Glomerular visceral epithelial cell (primary cell): ENCODE data around the gene C4orf50.

ENCODE experiments used
- DNase-seq: peaks from one replicate; pipeline ENCODE4 v3.0.0-alpha.2; 2016; ENCODE audit errors: extremely low spot score

C4orf50 gene

DNA sequence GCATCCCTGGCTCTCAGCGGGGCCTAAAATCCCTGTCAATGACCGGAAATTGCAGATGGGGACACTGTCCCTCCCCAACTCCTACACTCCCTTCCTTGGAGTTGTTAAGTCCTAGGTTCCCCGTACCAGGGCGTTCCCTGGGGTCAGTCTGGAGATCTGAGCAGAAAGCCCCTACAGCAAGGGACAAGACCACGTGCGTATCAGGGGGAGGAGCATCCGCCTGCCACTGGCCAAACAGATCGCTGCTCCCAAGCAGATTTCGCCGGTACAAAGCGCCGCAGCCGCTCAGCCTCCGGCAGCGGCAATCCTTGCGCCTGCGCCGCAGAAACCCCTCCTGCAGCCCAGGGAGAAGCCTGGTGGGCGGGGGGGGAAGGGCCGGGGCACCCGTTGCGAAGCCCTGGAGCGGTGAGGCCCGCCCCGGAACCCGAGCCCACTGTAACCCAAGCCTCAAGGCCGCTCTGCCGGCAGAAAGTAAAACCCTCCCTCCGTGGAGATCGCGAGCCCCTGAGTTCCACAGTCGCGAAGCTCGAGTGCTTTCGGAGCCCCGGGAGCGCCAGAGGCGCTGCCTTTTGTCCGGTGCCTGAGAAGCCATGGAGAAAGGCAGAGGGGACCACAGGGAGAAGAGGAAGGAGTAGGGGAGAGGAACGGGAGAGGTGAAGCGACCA is 128.0 kb downstream of the C4orf50 start:
- DNase-seq: no peak

DNA sequence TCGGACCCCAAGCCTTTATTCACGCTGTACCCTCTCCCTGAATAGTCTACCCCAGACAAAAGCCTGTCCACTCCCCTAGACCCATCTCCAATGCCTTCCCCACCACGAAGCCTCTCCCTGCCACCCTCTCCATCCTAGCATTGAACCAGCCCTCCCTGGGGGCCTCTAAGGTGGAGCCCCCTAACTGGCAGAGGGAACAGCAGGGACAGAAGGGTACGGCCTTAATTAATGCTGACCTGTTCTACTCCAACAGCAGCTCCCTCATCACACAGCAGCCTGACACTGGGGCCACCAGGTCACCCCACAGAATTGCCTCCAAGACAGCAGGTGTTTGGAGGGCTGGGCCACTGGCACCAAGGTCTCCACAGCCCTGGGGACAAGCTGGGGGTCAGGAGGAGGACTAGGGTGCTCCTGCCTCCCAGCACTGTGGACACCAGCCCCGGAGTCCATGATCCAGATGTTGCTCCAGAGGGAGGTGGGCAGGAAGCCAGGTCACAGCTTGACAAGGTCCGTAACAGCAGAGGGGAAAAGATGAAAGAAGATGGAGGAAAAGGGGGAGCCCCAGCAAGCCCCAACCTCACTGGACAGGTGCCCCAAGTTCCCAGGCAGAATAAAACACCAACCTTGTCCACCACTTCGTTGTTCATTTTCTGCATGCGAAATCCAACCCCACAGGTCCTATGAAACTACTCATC is 129.1 kb downstream of the C4orf50 start:
- no peak for DNase-seq

DNA sequence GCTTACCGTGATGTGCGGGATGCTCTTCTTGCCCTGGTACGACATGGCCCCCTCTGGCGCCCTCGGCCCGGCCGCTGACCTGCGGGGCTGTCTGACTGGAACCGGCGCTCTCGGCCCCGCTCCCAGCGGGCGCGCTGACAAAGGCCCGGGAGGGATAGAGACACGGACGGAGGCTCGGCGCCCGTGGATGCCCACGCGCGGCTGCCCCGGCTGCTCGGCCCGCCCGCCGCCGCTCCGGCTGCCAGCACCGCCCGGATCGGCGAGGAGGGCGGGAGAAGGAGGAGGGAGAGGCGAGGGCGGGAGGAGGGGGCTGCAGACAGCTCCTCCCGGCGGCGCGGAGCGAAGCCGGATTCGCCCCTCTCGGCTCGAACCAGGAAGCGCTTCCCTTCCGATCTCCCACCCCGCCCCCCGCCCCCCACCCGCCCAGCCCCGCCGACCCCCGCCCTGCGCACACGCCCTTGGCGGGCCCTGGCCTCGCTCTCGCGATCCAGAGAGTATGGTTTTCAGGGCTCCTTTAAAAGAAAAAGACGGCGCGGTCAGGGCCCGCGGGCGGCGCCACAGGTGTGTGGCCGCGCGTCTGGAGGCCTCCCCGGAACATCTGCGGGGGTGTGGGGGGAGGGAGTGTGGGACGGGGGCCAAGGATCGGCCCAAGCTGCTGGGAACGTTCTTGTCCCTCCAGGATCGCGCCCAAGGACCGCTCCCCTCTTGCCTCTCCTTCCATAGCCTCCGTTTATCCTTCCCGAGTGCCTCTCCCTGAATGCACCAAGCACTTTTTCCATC is 129.8 kb downstream of the C4orf50 start:
- no peak for DNase-seq

DNA sequence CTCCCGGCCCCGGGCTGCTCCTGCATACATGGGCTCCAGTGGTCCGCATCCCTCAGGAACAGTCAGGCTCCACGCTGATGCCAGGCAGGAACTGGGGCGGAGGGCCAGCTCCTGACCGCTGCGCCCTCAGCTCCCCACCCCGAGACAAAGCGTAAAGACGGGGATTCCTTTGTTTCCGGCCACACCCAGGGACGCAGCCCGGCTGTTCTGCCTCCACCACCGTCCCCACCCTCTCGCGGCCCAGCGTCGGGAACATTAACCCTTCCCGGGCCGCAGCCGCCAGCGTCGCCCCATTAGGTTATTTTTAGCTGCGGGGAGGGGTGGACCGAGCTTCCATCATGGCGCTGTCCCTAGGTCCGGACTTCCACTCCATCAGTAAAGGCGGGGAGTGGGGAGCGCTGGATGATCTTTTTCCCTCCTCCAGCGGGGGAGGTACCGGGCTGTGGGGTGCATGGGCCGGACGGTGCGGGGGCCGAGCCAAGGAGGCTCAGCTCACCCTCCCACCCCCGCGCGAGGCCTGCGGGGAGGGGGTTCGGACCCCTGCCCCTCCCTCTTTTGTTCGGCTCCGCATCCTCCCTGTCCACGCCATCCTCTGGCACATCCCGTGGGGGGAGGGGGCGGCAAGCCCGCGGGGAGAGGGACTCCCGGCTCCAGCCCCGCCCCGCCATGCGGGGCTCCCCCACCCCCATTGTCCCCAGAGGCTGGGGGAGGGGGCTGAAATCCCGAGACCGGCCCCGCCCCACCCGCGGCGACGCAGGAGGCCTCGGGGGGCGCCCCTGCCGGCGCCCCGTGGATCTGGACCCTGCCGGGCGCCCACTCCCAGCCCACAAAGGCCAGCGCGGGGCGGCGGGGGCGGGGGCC is 130.6 kb downstream of the C4orf50 start:
- DNase-seq: peak; percentile 5

DNA sequence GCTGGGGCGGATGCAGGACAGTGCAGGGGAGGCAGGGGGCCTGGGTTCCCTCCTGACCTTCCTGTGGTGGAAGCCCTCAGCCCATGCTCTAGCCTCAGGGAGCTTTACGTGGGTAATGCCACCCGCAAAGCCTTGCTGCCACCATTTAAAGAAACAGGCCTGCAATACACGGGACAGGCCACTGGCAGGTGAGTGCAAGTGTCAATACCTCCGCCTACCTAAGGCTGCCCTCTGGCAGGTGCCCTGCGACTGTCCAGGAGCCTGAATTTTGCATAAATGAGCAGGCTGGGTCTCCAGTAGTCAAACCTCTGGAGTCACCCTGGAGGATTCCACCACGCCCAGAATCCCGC is 131.2 kb downstream of the C4orf50 start:
- DNase-seq: no peak

DNA sequence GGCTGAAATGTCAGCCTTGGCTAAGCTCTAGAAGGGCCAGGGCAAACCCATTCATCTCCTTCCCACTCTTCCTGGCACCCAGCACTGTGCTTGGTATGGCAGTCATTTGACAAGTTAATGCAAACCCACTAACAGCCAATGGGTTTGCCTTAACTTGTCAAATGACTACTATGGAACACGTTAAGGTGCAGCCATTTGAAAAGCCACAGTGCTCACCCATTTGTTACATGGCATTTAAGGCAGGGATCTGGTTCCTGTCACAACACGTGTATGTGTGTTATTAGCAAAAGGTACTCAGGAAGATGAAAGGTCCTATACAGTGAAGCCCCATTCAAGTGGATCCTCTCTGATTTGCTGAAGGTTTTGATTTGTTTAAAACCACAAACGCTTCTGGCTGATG is 132.5 kb downstream of the C4orf50 start:
- DNase-seq: no peak

DNA sequence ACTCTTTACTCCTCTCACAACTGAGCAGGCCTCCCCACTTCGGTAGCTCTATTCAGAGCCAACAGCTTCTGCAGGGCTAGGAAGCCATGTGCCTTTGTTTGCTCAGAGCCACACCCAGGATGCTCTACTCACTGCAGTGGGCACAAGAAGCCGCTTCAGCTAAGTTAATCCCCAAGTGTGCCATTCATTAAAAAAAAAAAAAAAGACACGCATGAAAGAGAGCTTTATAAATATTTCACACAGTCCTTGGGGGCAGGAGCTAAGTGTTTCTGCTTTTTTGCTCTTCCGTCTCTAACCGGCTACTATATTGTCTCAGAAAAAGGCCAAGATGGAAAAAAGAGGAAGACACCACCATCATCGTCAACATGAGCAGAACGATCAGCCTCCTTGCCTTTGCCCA is 133.4 kb downstream of the C4orf50 start:
- DNase-seq: no peak

DNA sequence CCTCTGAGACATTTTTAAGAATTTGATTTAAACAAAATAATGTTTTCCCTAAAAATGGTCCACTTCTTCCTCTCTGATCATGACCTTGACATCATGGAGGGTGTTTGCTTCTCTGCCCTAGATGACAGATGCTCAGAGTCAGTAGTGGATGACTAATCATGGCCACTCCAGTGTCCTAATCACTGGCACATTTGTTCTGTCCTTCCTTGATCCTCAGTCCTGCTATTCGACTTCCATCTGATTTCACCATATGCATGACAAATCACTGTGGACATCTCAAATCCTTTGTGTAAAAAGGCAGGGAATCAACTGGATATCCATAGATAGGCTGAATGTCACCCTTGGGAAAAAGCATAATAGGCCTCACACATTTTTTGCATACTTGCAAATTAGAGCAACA is 134.3 kb downstream of the C4orf50 start:
- no peak for DNase-seq

DNA sequence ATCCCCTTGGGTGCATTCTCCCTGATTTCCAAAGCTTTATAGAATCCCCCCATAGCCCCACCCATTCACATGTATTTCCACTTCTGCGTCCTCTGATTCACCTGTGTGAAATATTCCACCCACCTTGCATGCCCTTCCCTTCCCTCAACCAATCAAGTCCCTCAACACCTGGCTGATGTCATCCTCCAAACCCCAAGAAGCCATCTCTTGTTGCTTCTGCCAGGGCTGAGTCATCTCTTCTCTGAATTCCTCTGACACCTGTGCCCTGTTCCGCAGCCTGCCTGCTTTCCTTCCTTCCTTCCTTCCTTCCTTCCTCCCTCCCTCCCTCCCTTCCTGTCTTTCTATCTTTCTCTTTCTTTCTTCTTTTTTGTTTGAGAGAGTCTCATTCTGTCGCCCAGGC is 135.3 kb downstream of the C4orf50 start:
- DNase-seq: no peak

DNA sequence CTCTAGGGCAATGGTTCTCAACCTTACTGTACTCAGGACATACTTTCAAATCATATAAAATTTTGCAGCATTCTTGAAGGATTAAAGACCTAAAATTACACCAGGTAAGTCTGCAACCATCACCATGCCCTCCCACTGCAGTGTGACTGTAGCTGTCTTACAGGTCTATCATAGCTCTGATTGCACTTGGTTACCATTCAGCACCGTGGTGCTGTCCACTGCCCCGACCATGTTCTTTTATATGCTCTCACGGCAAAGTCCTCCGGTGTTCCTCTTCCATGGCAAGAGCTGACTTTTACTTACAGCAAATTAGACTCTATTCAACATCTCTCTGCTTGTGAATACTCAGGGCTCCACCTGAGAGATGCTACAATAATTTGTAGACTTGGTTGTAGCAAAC is 136.9 kb downstream of the C4orf50 start:
- no peak for DNase-seq

DNA sequence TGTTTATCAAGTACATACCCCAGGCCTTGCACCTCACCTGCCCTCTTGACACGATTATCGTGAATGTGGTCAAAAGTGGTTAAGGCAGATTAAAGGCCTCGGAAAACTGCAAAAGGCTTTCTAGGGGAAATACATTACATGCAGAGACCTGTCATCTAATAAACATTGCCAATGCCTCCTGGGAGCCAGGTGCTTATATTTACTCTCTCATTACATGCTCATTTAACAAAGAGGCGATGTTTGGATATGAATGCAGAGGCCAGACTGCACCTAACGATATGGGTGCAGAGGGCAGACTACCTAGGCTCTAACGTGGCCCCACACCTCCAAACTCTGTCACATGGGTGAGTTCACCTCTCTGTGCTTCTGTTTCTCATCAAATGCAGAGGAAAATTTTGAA is 139.9 kb downstream of the C4orf50 start:
- no peak for DNase-seq

DNA sequence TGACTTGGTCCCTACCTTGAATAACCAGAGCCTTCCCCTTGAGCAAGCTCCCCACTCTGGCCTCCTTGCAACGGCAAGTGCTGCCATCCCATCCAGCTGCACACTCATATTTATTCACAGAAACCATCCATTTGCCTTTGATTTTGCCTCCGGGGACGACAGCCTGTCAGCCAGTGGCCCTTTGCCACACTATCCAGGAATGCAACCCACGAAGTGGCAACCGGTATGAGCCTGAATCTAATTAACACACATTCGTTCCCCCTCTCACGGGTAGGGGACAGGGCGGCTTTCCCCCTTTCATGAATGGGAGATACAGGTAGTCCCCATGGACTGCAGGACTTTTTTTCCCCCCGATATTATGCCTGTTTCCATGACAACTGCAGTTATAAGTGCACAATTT is 140.8 kb downstream of the C4orf50 start:
- no peak for DNase-seq

DNA sequence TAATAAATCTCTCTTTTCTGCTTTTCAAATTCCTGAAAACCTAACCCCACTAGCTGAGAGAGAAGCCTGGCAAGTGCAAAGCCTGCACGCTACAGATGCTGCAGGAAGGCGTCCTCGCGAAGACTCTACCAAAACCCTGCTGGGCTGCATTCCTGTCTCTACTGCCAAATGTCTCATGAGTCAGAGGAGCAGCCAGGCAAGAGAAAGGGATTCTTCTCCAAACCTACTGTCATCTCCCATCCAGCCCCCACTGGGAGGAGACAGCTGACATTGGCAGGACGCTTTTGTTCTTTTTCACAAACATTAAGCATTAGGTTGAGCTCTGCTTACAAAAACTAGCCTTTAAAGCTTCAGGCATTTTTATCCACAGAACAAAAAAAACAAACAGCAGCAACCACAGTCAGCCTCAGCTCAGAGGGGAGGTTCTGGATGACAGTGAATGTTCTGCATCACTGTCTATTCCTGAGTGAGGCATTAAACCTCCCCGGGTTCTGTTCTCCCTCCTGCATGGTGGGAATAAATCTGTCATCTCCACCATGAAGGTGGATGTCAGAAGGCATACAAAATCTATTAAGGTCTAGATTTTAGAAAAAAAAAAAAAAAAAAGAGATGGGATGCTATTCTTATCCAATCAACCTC is 143.3 kb downstream of the C4orf50 start:
- no peak for DNase-seq

DNA sequence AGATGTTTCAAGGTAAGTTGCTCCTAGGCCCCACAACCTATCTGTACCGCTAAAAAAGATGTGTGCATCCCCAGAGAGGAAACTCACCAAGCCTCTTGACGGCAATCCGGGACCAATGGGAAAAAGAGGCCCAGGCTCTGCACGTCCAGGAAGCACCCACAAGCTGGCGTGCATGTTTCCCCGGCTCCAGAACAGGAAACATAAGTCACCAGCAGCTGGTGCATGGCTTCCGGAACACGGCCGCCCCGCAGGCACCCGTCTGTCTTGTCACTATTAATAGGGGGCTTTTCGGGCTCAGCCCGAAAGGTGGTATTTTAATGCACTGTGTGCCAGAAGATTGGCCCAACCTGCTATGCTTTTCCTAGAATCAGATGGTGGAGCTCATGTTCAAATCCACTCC is 147.5 kb downstream of the C4orf50 start:
- no peak for DNase-seq

DNA sequence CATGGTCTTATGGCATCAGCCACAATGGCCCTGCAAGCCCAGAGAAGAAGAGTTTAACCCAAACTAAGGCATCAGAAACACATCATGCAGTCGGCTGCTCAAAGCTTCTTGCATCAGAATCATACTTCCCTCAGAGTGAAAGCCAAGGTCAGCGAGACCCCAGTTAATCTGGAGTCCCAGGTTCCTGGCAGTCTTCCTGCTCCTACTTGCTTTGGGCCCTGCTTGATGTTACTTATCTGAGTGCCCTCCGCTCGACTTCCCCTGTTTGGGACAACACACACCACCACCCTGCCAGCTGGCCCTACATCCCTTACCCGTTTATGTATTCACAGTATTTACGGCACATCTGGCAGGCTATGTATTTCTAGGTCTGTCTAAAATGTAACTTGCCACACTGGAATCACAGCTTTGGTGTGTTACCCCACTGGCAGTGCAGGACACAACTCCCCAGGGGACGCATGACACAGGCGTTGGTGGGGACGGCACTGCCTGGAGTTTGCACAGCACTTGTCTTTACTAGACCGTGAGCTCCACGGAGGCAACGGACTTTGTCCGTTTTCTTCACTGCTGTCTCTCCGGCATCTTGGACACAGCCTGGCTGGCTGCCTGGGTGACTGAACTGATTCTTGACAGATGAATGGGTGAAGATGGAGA is 148.1 kb downstream of the C4orf50 start:
- no peak for DNase-seq

DNA sequence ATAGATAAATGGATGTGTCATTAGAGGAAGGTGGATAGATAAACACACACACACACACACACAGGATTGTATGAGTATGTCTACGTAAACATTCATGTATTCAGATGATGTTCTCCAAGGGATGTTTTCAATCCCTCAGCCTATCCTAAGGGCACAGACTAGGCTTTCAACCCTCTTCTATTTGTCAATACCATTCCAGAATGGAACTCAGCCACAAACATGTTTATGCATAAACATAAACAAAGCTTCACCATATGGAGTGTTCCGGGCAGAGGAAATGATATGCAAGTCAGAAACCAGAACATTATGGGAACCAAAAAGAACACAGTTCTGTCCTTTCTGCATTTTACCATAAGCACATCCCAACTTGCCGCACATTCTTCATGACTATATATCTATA is 150.4 kb downstream of the C4orf50 start:
- DNase-seq: no peak

DNA sequence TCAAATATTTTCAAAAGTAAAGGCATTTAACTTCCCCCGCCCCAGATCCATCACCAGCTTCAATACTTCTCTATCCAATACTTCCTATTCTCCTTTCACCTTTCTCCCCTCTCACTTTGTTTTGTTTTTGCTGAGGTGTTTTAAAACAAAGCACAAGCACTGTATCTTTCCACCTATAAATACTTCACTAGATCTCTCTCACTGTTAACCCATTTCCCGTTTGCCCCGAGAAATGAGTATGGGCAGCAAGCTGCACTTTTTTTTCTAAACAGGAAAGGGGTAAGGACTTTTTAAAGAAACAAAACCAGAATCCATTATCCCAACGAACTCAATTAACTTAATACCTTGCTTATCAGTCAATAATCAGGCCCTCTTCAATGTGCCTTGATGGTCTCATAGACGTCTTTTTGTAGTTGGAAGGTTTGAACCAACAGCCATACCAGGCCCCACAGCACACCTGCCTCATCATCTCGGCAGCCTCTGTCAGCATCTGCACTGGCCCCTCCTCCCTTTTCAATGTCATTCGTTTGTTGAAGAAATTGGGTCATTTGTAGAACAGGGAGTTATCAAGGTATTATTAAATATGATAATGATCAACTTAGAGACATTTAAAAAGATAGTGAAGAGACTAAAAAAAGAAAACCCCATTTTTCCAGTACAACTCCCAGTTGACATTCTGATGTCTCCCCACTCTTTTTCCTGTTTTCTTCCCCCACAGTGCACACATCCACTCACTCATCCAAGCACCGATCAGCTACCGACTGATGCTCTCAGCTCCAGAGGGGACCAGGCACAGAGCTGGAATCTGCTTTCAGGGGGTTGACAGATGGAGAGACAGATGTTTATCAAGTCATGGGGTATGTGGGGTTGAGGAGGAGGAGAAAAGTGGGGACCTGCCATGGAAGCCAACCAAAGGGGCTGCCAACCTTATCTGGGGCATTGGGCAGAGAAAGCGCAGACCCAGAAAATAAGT is 151.1 kb downstream of the C4orf50 start:
- DNase-seq: no peak

DNA sequence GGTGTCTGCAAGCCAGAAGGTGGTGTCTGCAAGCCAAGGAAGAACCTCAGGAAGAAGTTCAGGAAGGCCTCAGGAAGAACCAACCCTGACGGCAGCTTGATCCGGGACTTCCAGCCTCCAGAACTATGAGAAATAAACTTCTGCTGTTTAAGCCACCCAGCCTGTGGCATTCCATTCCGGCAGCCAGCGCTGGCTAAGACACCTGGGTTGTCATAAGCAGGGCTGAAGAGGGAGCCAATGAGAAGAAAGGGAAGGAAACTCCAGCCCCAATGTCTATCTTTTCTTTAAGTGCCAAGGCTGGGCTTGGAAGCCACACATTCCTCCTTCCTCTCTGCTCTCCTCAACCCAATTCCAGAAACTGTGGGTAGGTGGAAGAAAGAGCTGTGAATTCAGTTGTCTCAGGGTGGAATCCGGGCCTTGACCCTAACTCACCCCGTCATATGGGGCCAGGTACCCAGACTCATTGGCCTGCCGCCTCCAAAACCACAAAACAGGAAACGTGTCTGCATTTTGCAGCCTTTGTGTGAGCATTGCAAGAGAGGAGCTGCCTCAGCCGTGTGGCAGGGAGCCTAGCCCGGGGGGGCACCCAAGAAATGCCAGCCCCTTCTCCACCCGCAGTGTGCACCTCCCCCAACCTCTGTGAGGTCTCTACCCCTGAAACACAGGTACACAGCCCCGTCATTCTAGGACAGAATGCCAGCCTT is 152.2 kb downstream of the C4orf50 start:
- peak; percentile 16 for DNase-seq

DNA sequence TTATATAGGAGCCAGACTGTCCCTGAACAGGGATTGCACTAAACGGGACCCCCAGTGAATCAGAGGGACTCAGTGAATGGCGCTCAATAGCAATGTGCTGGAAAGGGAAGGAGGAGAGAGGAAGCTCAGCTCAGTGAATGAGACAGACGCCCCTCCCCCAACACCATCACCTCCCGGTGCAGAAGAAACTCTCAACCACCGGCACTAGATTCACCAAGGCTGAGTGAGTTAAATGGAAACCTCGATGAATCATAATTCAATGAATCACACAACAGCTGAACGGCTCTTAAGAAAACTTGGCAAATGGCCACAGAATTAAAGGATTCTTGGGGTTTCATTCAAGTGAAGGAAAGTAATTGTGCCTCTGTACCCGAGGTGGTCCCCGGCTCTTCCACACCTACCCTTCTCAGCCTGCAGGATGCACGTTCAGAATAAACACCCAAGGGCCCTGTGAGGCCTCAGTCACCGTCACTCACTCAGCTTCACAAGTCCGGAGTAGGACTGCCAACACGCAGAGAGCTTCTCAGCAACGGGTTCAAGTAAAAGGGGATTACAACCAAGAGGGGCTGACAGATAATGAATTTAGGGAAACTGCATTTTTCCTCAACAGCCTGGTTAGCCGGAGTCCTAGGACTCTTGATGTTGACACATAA is 154.6 kb downstream of the C4orf50 start:
- peak; percentile 93 for DNase-seq
